ENCODE measurements around the gene PLLP.
"Not testable (repeated sequence)": the region's sequence is repeated elsewhere in the genome, so short reads cannot be mapped to it uniquely, and the experiment has no call there.

The PLLP gene

DNA sequence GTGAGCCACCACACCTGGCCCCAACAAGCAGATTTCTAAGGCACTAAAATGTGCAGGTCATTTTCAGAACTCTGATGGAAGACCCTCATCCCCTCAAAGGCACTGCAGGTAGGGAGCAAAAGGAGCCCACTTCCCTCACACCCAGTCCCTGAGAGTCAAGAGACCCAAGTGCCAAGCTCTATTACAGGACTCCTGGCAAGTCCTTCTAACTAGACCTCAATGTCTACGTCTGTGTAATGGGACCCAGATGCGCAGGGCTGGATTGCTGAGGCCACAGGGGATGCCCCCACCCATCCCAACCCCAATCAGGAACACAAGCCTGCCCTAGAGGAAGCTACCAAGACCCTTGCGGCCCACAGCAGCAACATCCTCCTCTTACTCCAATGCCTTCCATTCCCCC, 2.7 kb downstream of the PLLP start:
- Histone ChIP-seq H3K4me3 (ENCODE audit: low read length) (no peak overlapping the region), H3K4me1 (ENCODE audit: control insufficient read depth, insufficient read depth, low read length) (peaks cover 8% of the 10 kb centered on the region), H3K36me3 (ENCODE audit: control insufficient read depth, insufficient read depth, low read length, severe bottlenecking) (no peaks in the 10 kb centered on the region), H3K9me3 (ENCODE audit: control insufficient read depth, low read length) (no peaks in the 10 kb centered on the region), H3K9ac (ENCODE audit: low read length) (no peak overlapping the region), H3K27me3 (replicated peaks; ENCODE audit: control insufficient read depth, insufficient read depth, low read length) (peaks cover 35% of the 10 kb centered on the region)
- no peak for DNase-seq (ENCODE audit: low read depth)

DNA sequence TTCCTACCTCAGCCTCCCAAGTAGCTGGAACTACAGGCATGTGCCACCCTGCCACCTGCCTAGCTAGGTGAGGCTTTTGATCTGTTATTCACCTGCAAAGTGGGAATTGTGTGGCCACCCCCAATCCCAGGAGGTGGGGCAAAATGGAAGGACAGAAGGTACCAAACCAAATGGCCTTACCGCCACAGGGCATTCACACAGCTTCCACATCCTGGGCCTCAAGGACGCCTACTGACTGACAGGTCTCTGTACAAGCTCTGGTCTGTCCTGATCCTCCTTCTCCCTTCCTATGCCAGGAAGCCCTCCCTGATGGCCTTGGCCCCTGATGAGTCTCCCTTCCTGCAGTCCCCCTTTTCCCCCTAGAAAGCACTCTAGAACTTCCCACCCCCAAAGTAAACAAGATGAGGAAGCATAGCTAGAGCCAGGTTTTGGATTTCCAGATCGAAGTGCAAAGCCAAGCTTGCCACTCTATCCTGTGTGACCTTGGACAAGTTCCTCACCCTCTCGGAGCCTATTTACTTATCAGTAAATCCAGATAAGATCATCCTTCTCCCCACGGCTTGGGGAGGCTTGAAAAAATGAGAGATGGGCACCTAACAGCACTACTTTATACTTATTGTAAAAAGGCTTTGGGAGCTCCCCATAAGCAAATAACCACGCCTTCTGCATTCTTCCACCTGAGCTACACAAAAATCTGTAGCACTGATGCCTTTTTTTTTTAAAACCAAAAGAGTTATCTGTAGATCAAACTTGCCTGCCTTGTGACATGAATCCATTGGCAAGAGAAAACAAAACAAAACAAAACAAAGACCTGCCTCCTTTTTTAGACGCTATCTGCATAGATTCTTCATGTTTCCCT, 4.5 kb downstream of the PLLP start:
- no peak for DNase-seq (ENCODE audit: low read depth)
- H3K9ac ChIP-seq (ENCODE audit: low read length), result no peak overlapping the region
- no peaks in the 10 kb centered on the region for H3K9me3 ChIP-seq (ENCODE audit: control insufficient read depth, low read length)
- H3K4me1 ChIP-seq (ENCODE audit: control insufficient read depth, insufficient read depth, low read length), result peaks cover 8% of the 10 kb centered on the region
- no peaks in the 10 kb centered on the region for H3K36me3 ChIP-seq (ENCODE audit: control insufficient read depth, insufficient read depth, low read length, severe bottlenecking)
- H3K27me3 ChIP-seq (replicated peaks; ENCODE audit: control insufficient read depth, insufficient read depth, low read length), result peaks cover 27% of the 10 kb centered on the region
- no peak overlapping the region for H3K4me3 ChIP-seq (ENCODE audit: low read length)

DNA sequence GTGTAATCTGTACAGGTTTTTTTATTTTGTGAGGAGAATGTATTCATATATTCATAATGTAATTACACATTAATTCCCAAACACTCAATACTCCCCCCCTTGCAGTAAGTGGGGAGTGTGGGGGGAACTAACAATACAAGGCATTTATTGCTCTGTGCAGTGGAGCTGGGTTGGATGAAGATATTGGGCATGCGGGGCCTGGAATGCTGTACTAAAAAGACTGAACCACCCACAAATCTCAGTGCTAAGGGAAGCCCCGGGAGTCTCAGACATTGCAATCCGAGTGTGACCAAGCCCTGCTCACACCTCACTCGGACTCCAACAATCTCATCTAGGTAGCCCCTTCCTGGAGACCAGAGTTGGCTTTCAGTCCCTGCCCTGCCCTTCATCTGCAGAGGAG, 6.0 kb downstream of the PLLP start:
- Histone ChIP-seq H3K27me3 (replicated peaks; ENCODE audit: control insufficient read depth, insufficient read depth, low read length) (peaks cover 14% of the 10 kb centered on the region), H3K4me1 (ENCODE audit: control insufficient read depth, insufficient read depth, low read length) (peaks cover 3% of the 10 kb centered on the region), H3K36me3 (ENCODE audit: control insufficient read depth, insufficient read depth, low read length, severe bottlenecking) (no peaks in the 10 kb centered on the region), H3K9ac (ENCODE audit: low read length) (no peak overlapping the region), H3K9me3 (ENCODE audit: control insufficient read depth, low read length) (no peaks in the 10 kb centered on the region), H3K4me3 (ENCODE audit: low read length) (no peak overlapping the region)
- DNase-seq (ENCODE audit: low read depth), result no peak

DNA sequence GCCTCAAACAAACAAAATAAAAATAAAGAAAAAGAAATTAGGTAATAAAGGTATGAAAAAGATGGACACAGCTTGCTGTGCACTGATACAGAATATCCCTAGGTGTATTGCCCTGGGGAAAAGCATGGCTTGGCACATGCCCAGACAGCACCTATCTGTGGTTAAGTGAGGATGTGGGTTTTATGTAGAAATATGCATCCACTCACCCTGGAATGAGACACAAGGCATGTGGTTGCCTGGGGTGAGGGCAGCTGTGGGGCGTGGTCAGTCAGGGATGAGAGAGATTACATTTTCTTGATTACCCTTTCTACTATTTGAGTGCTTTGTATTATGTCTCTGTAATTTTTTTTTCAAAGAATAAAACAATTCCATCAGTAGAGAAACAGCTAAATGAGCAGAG, 6.9 kb downstream of the PLLP start:
- Histone ChIP-seq H3K36me3 (ENCODE audit: control insufficient read depth, insufficient read depth, low read length, severe bottlenecking) (no peaks in the 10 kb centered on the region), H3K9ac (ENCODE audit: low read length) (no peak overlapping the region), H3K4me1 (ENCODE audit: control insufficient read depth, insufficient read depth, low read length) (peaks cover 3% of the 10 kb centered on the region), H3K4me3 (ENCODE audit: low read length) (no peak overlapping the region), H3K27me3 (replicated peaks; ENCODE audit: control insufficient read depth, insufficient read depth, low read length) (peaks cover 5% of the 10 kb centered on the region), H3K9me3 (ENCODE audit: control insufficient read depth, low read length) (no peaks in the 10 kb centered on the region)
- peak; percentile 39 for DNase-seq (ENCODE audit: low read depth)

DNA sequence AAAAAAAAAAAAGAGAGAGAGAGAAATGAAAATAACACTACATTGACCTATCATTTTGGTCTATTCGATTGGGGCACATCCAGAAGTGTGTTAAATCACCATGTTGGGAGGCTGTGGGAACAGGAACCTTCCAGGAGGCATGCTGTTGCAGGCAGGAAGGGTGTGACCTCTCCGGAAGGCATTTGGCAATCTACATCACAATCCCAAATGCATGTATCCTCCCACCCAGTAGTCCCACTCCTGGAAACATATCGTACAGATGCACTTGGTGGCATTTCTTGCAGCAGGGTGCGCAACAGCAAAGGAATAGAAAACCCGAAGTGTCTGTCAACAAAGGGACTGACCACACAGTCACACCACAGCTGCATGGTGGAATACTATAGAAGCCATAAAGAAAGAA, 7.9 kb downstream of the PLLP start:
- Histone ChIP-seq H3K4me3 (ENCODE audit: low read length) (no peak overlapping the region), H3K4me1 (ENCODE audit: control insufficient read depth, insufficient read depth, low read length) (peaks cover 3% of the 10 kb centered on the region), H3K27me3 (replicated peaks; ENCODE audit: control insufficient read depth, insufficient read depth, low read length) (peaks cover 4% of the 10 kb centered on the region), H3K9me3 (ENCODE audit: control insufficient read depth, low read length) (no peaks in the 10 kb centered on the region), H3K9ac (ENCODE audit: low read length) (no peak overlapping the region), H3K36me3 (ENCODE audit: control insufficient read depth, insufficient read depth, low read length, severe bottlenecking) (no peaks in the 10 kb centered on the region)
- DNase-seq (ENCODE audit: low read depth), result no peak

DNA sequence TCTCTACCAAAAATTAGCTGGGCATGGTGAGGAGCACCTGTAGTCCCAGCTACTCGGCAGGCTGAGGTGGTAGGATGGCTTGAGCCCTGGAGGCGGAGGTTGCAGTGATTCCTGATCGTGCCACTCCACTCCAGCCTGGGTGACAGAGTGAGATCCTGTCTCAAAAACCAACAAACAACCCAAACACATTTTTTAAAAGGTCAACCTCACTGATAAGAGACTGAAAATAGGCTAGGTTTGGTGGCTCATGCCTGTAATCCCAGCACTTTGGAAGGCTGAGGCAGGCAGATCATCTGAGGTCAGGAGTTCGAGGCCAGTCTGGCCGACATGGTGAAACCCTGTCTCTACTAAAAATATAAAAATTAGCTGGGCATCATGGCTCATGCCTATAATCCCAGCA, 8.5 kb downstream of the PLLP start:
- not testable (repeated sequence) for H3K4me1 ChIP-seq (ENCODE audit: control insufficient read depth, insufficient read depth, low read length); H3K36me3 ChIP-seq (ENCODE audit: control insufficient read depth, insufficient read depth, low read length, severe bottlenecking); DNase-seq (ENCODE audit: low read depth); H3K9ac ChIP-seq (ENCODE audit: low read length); H3K9me3 ChIP-seq (ENCODE audit: control insufficient read depth, low read length); H3K27me3 ChIP-seq (replicated peaks; ENCODE audit: control insufficient read depth, insufficient read depth, low read length); H3K4me3 ChIP-seq (ENCODE audit: low read length)

DNA sequence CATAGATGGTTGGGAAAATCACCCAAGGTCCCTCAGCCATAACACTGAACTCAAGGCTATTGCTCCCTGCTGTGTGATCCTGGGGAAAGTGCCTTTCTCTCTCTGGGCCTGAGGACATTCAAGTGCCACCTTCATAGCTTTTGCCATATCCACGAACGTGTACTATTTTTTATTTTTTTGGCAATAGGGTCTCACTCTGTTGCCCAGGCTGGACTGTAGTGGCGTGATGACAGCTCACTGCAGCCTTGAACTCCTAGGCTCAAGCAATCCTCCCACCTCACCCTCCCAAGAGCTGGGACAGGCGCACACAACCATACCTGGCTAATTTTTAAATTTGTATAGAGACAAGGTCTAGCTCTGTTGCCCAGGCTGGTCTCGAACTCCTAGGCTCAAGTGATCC, 10.6 kb downstream of the PLLP start:
- no peaks in the 10 kb centered on the region for H3K9me3 ChIP-seq (ENCODE audit: control insufficient read depth, low read length)
- H3K4me3 ChIP-seq (ENCODE audit: low read length), result no peak overlapping the region
- no peaks in the 10 kb centered on the region for H3K36me3 ChIP-seq (ENCODE audit: control insufficient read depth, insufficient read depth, low read length, severe bottlenecking)
- DNase-seq (ENCODE audit: low read depth), result no peak
- no peak overlapping the region for H3K9ac ChIP-seq (ENCODE audit: low read length)
- H3K4me1 ChIP-seq (ENCODE audit: control insufficient read depth, insufficient read depth, low read length), result peaks cover 3% of the 10 kb centered on the region
- H3K27me3 ChIP-seq (replicated peaks; ENCODE audit: control insufficient read depth, insufficient read depth, low read length), result no peaks in the 10 kb centered on the region

DNA sequence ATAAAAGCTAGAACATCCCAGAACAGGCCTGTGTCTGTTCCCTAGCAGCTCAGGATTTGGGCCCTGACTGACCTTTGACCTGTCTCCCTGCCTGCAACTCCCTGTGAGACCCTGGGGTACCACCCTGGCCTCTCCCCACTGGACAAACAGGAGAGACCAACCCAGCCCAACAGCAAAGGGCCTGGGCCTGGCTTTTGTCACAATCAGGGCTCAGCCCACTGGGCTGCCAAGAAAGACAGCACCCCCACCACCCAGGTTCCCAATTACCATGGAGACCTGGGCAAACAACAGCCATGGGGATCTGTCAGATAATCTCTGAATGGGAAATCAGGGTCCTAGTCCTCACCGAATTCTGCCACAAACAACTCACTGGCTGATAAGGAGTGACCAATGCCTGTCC, 11.1 kb downstream of the PLLP start:
- Histone ChIP-seq H3K36me3 (ENCODE audit: control insufficient read depth, insufficient read depth, low read length, severe bottlenecking) (no peaks in the 10 kb centered on the region), H3K4me3 (ENCODE audit: low read length) (no peak overlapping the region), H3K9me3 (ENCODE audit: control insufficient read depth, low read length) (no peaks in the 10 kb centered on the region), H3K27me3 (replicated peaks; ENCODE audit: control insufficient read depth, insufficient read depth, low read length) (no peaks in the 10 kb centered on the region), H3K4me1 (ENCODE audit: control insufficient read depth, insufficient read depth, low read length) (peaks cover 3% of the 10 kb centered on the region), H3K9ac (ENCODE audit: low read length) (no peak overlapping the region)
- no peak for DNase-seq (ENCODE audit: low read depth)

DNA sequence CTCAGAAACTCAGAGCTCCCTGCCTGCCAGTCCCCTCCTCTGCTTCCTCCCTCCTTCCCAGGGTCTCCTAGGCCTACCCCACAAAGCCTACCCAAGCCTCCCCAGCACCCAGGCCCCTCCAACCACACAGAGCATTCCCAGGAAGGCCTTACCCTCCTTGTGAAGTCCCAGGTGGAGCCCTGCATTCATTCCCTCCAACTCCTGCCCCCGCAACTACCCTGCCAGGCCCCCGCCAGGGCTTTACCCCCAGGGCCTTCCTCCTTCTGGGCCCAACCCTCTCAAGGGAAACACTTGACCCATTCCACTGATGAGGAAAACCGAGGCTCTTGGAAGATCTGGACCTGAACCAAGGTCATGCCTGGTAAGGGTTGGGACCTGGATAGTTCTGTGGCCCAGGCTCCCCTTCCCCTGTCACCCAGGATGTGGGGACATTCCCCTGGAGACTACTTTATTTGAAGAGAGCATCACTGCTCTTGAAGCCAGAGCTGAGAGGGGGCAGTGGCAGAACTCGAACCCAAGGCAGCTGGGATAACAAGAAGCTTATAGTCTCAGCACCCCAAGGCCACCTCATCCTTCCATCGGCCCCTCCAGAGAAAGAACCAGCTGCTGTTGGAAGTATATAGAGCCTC, 12.5 kb downstream of the PLLP start:
- no peak for DNase-seq (ENCODE audit: low read depth)
- Histone ChIP-seq H3K27me3 (replicated peaks; ENCODE audit: control insufficient read depth, insufficient read depth, low read length) (peaks cover 8% of the 10 kb centered on the region), H3K9ac (ENCODE audit: low read length) (no peak overlapping the region), H3K4me1 (ENCODE audit: control insufficient read depth, insufficient read depth, low read length) (no peaks in the 10 kb centered on the region), H3K9me3 (ENCODE audit: control insufficient read depth, low read length) (no peaks in the 10 kb centered on the region), H3K4me3 (ENCODE audit: low read length) (no peak overlapping the region), H3K36me3 (ENCODE audit: control insufficient read depth, insufficient read depth, low read length, severe bottlenecking) (no peaks in the 10 kb centered on the region)

DNA sequence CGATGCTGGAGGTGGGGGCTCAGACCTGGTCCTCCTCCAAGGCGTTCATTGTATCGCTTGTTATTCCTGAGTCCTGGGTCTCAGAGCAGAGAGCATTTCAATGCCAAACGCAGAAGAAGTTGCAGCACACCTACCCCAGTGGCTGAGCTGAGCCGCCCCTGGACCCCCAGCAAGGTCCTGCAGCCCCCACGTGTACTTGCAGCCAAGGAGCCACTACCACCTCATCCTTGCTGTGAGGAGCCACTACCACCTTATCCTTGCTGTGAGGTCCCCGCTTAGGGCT, 13.5 kb downstream of the PLLP start:
- DNase-seq (ENCODE audit: low read depth), result no peak
- Histone ChIP-seq H3K4me3 (ENCODE audit: low read length) (no peak overlapping the region), H3K9me3 (ENCODE audit: control insufficient read depth, low read length) (no peaks in the 10 kb centered on the region)

DNA sequence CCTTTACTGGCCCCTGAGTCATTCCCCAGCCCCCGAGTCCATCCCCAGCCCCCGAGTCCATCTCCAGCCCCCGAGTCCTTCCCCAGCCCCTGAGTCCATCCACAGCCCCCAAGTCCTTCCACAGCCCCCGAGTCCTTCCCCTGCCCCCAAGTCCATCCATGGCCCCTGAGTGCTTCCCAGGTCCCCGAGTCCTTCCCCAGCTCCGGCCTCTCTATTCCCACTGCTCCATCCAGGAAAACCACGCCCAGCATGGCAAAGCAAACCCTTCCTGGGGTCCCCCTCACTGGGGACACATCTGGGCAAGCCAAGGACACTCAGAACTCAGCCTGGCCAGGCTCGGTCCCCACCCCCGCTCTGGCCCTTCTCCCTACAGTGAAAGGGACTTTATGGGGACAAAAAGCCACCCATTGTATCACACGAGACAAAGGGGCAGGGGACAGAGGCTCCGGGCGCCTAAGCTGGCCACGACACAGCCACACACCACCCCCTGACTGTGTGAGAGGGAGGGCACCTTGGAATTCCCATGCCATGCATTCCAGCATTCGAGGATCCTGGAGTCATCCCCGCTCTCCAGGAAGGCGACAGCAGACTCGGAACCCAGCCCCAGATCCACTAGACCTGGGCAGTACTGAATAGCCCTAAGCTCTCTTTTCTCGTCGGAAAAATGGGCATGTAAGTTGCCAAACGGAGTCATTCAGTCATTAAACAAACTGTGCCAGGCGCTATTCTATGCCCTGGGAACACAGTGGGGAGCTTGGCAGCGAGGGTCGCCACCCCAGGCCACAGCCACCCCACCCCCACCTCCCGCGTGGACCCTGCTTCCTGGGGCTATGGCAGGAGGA, 14.0 kb downstream of the PLLP start:
- H3K27me3 ChIP-seq (replicated peaks; ENCODE audit: control insufficient read depth, insufficient read depth, low read length), result peaks cover 14% of the 10 kb centered on the region
- no peaks in the 10 kb centered on the region for H3K36me3 ChIP-seq (ENCODE audit: control insufficient read depth, insufficient read depth, low read length, severe bottlenecking)
- no peak for DNase-seq (ENCODE audit: low read depth)
- H3K9ac ChIP-seq (ENCODE audit: low read length), result no peak overlapping the region
- H3K4me1 ChIP-seq (ENCODE audit: control insufficient read depth, insufficient read depth, low read length), result no peaks in the 10 kb centered on the region
- no peak overlapping the region for H3K4me3 ChIP-seq (ENCODE audit: low read length)
- no peaks in the 10 kb centered on the region for H3K9me3 ChIP-seq (ENCODE audit: control insufficient read depth, low read length)

More for the DNA sequence above, 13.5 kb downstream of the PLLP start:
- H3K9ac ChIP-seq (ENCODE audit: low read length), result no peak overlapping the region
- H3K27me3 ChIP-seq (replicated peaks; ENCODE audit: control insufficient read depth, insufficient read depth, low read length), result peaks cover 12% of the 10 kb centered on the region
- no peaks in the 10 kb centered on the region for H3K4me1 ChIP-seq (ENCODE audit: control insufficient read depth, insufficient read depth, low read length)
- no peaks in the 10 kb centered on the region for H3K36me3 ChIP-seq (ENCODE audit: control insufficient read depth, insufficient read depth, low read length, severe bottlenecking)

All from adipocyte (in vitro differentiated cells).